Endothelial cell of umbilical vein (primary cell): ENCODE measurements around the gene CLIC4. TPM values are rescaled to one million over a fixed set of nuclear protein-coding genes. Genes with fewer than 3 reads are reported as not detected.

Experiments
- BruUV-seq: library from RNA; stranded (reverse); fragments of 400-500 nt; replicated peaks from 2 replicates; lab custom pipeline; 2021; lab: Mats Ljungman, UMichigan
- CTCF ChIA-PET: fragments of 300-600, 350-600 bp; sonication (Branson Sonifier 250); formaldehyde crosslinking; loops from one replicate; lab custom pipeline; 2021; ENCODE audit warnings: antibody characterized with exemption, inconsistent platforms; lab: Charles Lee
- POLR2A ChIA-PET: fragments of 300-600, 350-600 bp; sonication (Branson Sonifier 250); formaldehyde crosslinking; loops from one replicate; lab custom pipeline; 2021; ENCODE audit warnings: antibody characterized with exemption, inconsistent platforms; lab: Charles Lee
- DNase-seq: peaks from one replicate; pipeline ENCODE4 v3.0.0-alpha.2; 2011; ENCODE audit warnings: low read depth, low spot score
- FAIRE-seq: peaks from 2 replicates; lab custom pipeline; 2011; peaks lifted over from hg19 to GRCh38; lab: Jason Lieb, UNC
- H2AFZ ChIP-seq: 2 replicates; pipeline ENCODE4 v1.6.0; 2012; ENCODE audit warnings: low read depth, low read length, control low read depth, inconsistent platforms
- H3K27ac ChIP-seq: 2 replicates; pipeline ENCODE4 v1.5.1; 2011; ENCODE audit warnings: low read depth, mild to moderate bottlenecking, control low read depth, low read length, moderate library complexity; ENCODE audit not compliant: insufficient read depth
- H3K27me3 ChIP-seq, 2 experiments: 2 replicates each; pipeline versions ENCODE4 v1.6.0 to v1.6.1; 2011; ENCODE audit warnings: low read length in 2 of 2, mixed read lengths in 1 of 2; ENCODE audit not compliant: control insufficient read depth in 2 of 2, insufficient read depth in 2 of 2
- H3K36me3 ChIP-seq, 2 experiments: 2 replicates in 1 of 2; 3 replicates in 1 of 2; pipeline ENCODE4 v1.5.1; 2011; ENCODE audit warnings: low read length in 2 of 2, mild to moderate bottlenecking in 1 of 2, moderate library complexity in 1 of 2; ENCODE audit not compliant: control insufficient read depth in 2 of 2, insufficient read depth in 2 of 2; ENCODE audit errors: extremely low read depth in 1 of 2
- H3K4me1 ChIP-seq: 3 replicates; pipeline ENCODE4 v1.5.1; 2011; ENCODE audit warnings: mild to moderate bottlenecking, low read length; ENCODE audit not compliant: control insufficient read depth, insufficient read depth; ENCODE audit errors: extremely low read depth
- H3K4me2 ChIP-seq: 2 replicates; pipeline ENCODE4 v1.6.1; 2011; ENCODE audit warnings: low read length, control low read depth, mixed read lengths; ENCODE audit not compliant: insufficient read depth
- H3K4me3 ChIP-seq, 3 experiments: fragments of 200-600 bp in 1 of 3; sonication (generic), shearing (Covaris generic) in 1 of 3; replicated peaks in 1 of 3; 2 replicates each; pipeline ENCODE4 v1.5.1; 2011 to 2016; ENCODE audit warnings: control low read depth in 3 of 3, low read length in 3 of 3, mild to moderate bottlenecking in 2 of 3, inconsistent platforms in 1 of 3, low read depth in 1 of 3, moderate library complexity in 1 of 3; ENCODE audit not compliant: insufficient read depth in 1 of 3
- H3K79me2 ChIP-seq: 2 replicates; pipeline ENCODE4 v1.6.0; 2012; ENCODE audit warnings: low read length, inconsistent platforms; ENCODE audit not compliant: control insufficient read depth, insufficient read depth
- H3K9ac ChIP-seq: replicated peaks from 2 replicates; pipeline ENCODE3; 2011; ENCODE audit warnings: low read length, control low read depth; ENCODE audit not compliant: insufficient read depth; ENCODE audit errors: extremely low read depth
- H3K9me1 ChIP-seq: replicated peaks from 3 replicates; pipeline ENCODE4 v1.6.0; 2011; ENCODE audit warnings: mild to moderate bottlenecking, low read length; ENCODE audit not compliant: control insufficient read depth, insufficient read depth; ENCODE audit errors: extremely low read depth
- H3K9me3 ChIP-seq: replicated peaks from 2 replicates; pipeline ENCODE4 v1.5.1; 2012; ENCODE audit warnings: low read length, inconsistent platforms; ENCODE audit not compliant: control insufficient read depth, insufficient read depth
- H4K20me1 ChIP-seq: replicated peaks from 2 replicates; pipeline ENCODE3; 2011; ENCODE audit warnings: mild to moderate bottlenecking, low read length; ENCODE audit not compliant: control insufficient read depth, insufficient read depth; ENCODE audit errors: extremely low read depth
- CTCF ChIP-seq, 2 donors: IDR thresholded peaks; 1 replicate in 1 of 2; 2 replicates in 1 of 2; pipeline ENCODE4 v1.5.1; 2011; ENCODE audit warnings: low read length in 2 of 2, mild to moderate bottlenecking in 2 of 2, moderate library complexity in 2 of 2, control low read depth in 1 of 2, inconsistent platforms in 1 of 2, low read depth in 1 of 2; ENCODE audit not compliant: insufficient read depth in 1 of 2; ENCODE audit errors: extremely low read depth in 1 of 2
- EZH2 ChIP-seq: IDR thresholded peaks from 2 replicates; pipeline ENCODE4 v1.6.1; 2012; ENCODE audit warnings: borderline replicate concordance, low read depth, mild to moderate bottlenecking, moderate library complexity, low read length, inconsistent platforms; ENCODE audit not compliant: severe bottlenecking
- FOS ChIP-seq: IDR thresholded peaks from 2 replicates; pipeline ENCODE4 v1.6.1; 2011; ENCODE audit warnings: mild to moderate bottlenecking, low read length, moderate library complexity, borderline replicate concordance; ENCODE audit not compliant: insufficient read depth
- GATA2 ChIP-seq: IDR thresholded peaks from 2 replicates; pipeline ENCODE4 v1.7.0; 2011; ENCODE audit warnings: low read depth, mild to moderate bottlenecking, moderate library complexity, mixed read lengths, low read length; ENCODE audit not compliant: insufficient read length, insufficient read depth
- JUN ChIP-seq: IDR thresholded peaks from 2 replicates; pipeline ENCODE4 v1.6.1; 2011; ENCODE audit warnings: borderline replicate concordance, low read depth; ENCODE audit not compliant: insufficient read length, insufficient read depth
- MAX ChIP-seq: IDR thresholded peaks from 2 replicates; pipeline ENCODE4 v1.6.1; 2011; ENCODE audit not compliant: insufficient read depth, insufficient read length
- MYC ChIP-seq: IDR thresholded peaks from one replicate; pipeline ENCODE4 v1.6.1; 2011; ENCODE audit warnings: mild to moderate bottlenecking, low read depth, low read length
- POLR2A ChIP-seq: IDR thresholded peaks from 2 replicates; pipeline ENCODE4 v1.6.1; 2012; ENCODE audit warnings: low read depth, mild to moderate bottlenecking, control low read depth, low read length
- POLR2AphosphoS5 ChIP-seq: IDR thresholded peaks from 2 replicates; pipeline ENCODE4 v1.6.1; 2012; ENCODE audit warnings: low read depth, mild to moderate bottlenecking, control low read depth, low read length, moderate library complexity; ENCODE audit not compliant: insufficient read depth
- dilution Hi-C: fragments of 300-500 bp; cut with MboI; formaldehyde crosslinking; loops from one replicate; pipeline ENCODE4 v1.15.0; 2019; ENCODE audit warnings: low sequenced_read_pairs; ENCODE audit not compliant: extremely low pct_ligation_motif_present
- intact Hi-C: fragments of 100-400 bp; cut with micrococcal nuclease; formaldehyde crosslinking; loops from one replicate; pipeline ENCODE4 v1.10.0; 2022
- polyA plus RNA-seq, 4 experiments: library from polyadenylated mRNA; depleted of rRNA in 3 of 4; stranded (reverse) in 3 of 4; unstranded in 1 of 4; fragments of >200 nt; gene quantifications; 2 replicates each; pipeline versions ENCODE4 v1.2.1 to v1.2.3, GENCODE V29; 2011 to 2012; ENCODE audit warnings: missing spikeins in 1 of 4
- total RNA-seq: library from RNA; stranded (reverse); gene quantifications from 2 replicates; pipeline ENCODE4 v1.2.3, GENCODE V29; 2021

Gene CLIC4
- total and polyA plus RNA-seq, 2 donors (not counting 3 experiments of a cell fraction or from before 2014, with no cell fraction given), result 97.5 to 330 TPM

- dilution Hi-C loops, result no loop called here
Measured at GRCh38 chr1:24846671-24847070, 101.4 kb downstream of the CLIC4 start.

More at GRCh38 chr1:24846671-24847070, 101.4 kb downstream of the CLIC4 start:
- Histone ChIP-seq H3K4me2 (no peak overlapping the region), H3K4me1 (peaks cover 23% of the 10 kb centered on the region), H3K9ac (no peak overlapping the region), H3K27ac (no peak overlapping the region), H3K9me1 (no peaks in the 10 kb centered on the region), H2AFZ (no peak overlapping the region), H3K79me2 (no peaks in the 10 kb centered on the region), H3K36me3 (peaks cover 0 to 6% of the 10 kb centered on the region in 2 experiments), H4K20me1 (no peaks in the 10 kb centered on the region), H3K4me3 (no peak overlapping the region), H3K27me3 (no peaks in the 10 kb centered on the region), H3K9me3 (no peaks in the 10 kb centered on the region)
- ChIA-PET POLR2A (no interaction called here), CTCF (interaction anchor here (0.9 to 5.5 kb wide), 4 partner anchors 16 to 190 kb away, joined by 3 to 30 read pairs (median 10); no protein-coding TSS in a partner anchor)
- BruUV-seq, result no TSS peak
- intact Hi-C loops, result no loop called here
- FAIRE-seq (no peak), DNase-seq (no peak)
- TF ChIP-seq CTCF (IDR thresholded peaks at IDR 0.05; ENCODE audit: extremely low read depth in 1 of 2, insufficient read depth in 1 of 2, low read depth in 1 of 2, low read length in 2 of 2) (no peak), POLR2AphosphoS5 (no peak), JUN (no peak), GATA2 (no peak), MYC (no peak), FOS (no peak), EZH2 (no peak), POLR2A (no peak), MAX (no peak)
